ENCODE data around the gene ANKS3.

- TF ChIP-seq CTCF (IDR thresholded peaks at IDR 0.05; ENCODE audit: low read depth, low read length) = no peak
- no peak for TF ChIP-seq EZH2phosphoT487 (IDR thresholded peaks at IDR 0.05; ENCODE audit: low read depth)
Observed at GRCh38 chr16:4704913-4705312, 29.2 kb downstream of the ANKS3 start.

All from OCI-LY3 (cell line).